GOT3 (cell line): ENCODE results near the gene NUMB.
"Not testable (repeated sequence)": the region's sequence is repeated elsewhere in the genome, so short reads cannot be mapped to it uniquely, and the experiment has no call there.

Experiments
- DNase-seq: peaks from one replicate; lab custom pipeline; 2025; ENCODE audit warnings: mixed read lengths; lab: John Stamatoyannopoulos, UW

NUMB gene

GRCh38 chr14:73422515-73422914 lies 35.8 kb downstream of the NUMB start:
- DNase-seq, result no peak

DNA sequence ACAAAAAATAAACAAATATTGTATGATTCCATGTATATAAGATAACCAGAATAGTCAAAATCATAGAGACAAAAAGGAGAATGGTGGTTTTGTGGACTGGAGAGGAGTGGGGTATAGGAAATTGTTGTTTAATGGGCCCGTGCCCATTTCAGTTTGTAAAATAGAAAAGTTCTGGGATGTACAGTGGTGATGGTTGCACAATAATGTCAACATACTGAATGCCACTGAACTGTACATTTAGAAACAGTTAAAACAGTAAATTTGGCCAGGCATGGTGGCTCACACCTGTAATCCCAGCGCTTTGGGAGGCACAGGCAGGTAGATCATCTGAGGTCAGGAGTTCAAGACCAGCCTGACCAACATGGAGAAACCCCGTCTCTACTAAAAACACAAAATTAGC lies 40.1 kb downstream of the NUMB start:
- no peak for DNase-seq

- not testable (repeated sequence) for DNase-seq
Measured at GRCh38 chr14:73406248-73406647, 52.1 kb downstream of the NUMB start.

GRCh38 chr14:73403181-73403752 lies 55.1 kb downstream of the NUMB start:
- DNase-seq, result no peak

DNA sequence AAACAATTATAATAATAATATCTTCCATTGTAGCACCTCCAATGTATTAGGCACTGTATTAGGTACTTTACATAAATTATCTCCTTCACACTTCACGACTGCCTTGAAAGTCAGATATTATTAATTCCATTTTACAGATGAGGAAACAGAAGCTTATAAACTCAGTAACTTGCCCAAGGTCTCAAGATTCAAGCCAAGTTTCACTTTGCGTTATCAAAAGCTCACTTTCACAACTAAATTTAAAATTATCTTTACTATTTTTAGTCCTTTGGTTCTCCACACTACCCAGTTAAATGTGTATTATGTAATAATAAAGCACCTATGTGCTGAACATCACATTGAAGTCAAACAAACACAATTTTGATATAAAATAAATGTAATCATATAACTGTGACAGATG lies 55.8 kb downstream of the NUMB start:
- no peak for DNase-seq

GRCh38 chr14:73397810-73398209 lies 60.5 kb downstream of the NUMB start:
- DNase-seq, result no peak

DNA sequence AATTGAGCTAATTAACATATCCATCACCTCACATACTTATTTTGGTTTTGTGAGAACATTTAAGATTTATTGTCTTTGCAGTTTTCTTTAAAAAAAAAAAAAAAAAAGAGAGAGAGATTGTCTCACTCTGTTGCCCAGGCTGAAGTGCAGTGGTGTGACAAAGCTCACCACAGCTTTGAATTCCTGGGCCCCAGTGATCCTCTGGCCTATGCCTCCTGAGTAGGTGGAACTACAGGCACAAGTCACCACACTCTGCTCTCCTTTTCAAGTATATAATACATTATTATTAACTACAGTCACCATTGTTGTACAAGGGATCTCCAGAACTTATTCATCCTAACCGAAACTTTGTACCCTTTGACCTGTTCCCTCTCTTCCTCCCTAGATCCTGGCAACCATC lies 64.0 kb downstream of the NUMB start:
- no peak for DNase-seq

DNA sequence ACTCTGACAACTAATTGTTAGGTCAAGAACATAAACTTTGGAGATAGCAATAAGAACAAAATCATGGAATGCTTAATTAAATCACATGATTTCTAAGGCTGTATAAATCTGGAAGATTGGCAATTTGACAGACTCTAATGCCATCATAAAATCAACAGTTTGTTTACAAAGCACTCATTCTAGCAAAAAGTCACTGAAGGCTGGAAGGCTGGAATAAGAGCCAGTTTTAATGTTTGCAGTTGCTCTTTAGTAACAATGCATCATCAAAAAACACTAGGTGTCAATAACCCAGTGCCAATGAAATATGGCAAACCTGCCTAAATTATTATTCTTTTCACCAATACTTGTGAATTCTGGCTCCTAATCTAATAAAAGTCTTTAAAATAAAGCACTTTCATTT lies 65.0 kb downstream of the NUMB start:
- DNase-seq, result no peak

DNA sequence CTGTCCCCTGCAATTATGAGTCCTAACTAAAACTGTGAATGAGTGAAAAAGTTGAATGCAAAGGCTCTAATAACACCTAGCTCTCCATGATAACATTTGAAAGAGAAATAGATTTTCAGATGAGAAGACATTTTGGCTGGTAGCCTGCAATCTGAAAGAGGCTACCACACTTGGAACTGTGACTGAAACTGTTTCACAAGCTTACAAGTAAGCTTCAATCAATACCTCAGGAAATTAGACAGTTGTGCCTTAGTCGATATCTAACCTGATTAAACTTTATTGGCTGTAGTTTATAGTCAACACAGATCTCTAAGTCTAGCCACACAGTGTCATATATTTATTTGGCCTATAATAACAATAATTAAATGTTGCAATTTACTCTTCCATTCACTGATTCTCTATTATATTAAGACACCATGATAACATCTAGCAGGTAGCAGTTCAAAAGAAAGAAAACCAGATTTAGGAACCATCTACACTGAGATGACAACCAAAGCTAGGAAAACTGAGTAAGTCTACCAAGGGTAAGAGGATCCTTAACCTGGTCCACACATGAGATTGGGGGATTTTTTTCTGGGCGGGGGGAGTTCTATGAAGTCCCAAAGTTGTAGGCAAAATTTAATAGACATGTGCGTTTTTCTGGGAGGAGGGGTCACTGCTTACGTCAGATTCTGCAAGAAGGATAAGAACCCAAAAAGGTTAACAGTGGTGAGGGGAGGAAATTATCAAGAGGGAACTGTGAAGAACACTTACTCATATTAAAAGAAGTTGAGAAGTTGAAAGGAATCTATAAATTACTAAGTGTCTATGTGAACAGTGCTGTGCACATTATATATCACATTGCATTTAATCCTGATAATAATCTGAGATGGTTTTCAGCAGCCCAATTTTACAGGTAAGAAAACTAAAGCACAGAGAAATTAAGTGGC lies 65.8 kb downstream of the NUMB start:
- DNase-seq, result no peak

DNA sequence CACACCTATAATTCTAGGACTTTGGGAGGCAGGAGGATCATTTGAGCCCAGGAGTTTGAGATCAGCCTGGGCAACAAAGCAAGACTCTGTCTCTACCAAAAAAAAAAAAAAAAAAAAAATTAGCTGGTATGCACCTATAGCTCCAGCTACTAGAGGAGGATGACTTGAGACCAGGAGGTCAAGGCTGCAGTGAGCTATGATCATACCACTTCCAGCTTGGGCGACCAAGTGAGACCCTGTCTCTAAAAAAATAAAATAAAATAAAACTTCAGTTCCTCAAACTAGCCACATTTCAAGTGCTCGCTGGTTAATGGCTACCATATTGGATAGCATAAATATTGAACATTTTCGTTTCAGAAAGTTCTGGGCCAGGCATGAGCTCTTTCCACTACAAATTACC lies 70.5 kb downstream of the NUMB start:
- not testable (repeated sequence) for DNase-seq

DNA sequence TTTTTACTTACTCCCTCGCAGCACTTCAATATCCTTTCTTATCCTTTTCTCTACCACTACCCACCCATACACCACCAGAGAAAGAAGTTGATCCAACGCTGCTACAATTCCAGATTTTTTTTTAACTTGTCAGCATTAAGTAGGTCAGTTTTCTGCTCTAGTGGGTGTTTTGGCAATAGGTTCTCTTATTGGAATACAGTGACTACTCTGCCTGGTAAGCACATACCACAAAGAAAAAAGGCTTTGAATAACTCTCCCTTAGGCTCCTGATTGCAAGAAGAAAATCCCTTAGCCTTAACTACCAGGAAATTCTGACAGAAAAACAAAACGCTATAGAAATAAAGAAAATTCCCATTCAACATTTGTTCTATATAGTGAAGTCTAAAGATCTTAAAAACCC lies 72.0 kb downstream of the NUMB start:
- DNase-seq, result no peak

GRCh38 chr14:73385021-73385420 lies 73.3 kb downstream of the NUMB start:
- not testable (repeated sequence) for DNase-seq

DNA sequence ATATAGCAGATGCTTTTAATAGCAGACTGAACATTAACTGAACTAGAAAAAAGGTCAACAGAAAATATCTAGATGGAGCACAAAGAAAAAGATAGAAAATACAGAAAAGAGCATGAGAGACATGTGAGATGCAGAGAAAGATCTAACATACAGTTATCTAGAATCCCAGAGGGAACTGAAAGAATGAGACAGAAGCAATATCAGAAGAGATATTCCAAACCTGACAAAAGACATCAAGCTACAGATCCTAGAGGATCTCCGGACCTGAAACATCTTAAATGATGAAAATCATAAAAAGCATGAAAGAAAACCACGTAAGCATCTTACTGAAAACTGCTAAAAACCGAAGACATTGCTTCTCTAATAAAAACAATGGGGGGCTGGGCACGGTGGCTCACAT lies 75.0 kb downstream of the NUMB start:
- DNase-seq, result no peak

- DNase-seq, result no peak
Measured at GRCh38 chr14:73381380-73382013, 76.8 kb downstream of the NUMB start.

GRCh38 chr14:73376585-73376984 lies 81.8 kb downstream of the NUMB start:
- no peak for DNase-seq

- DNase-seq, result no peak
Measured at GRCh38 chr14:73375861-73376260, 82.5 kb downstream of the NUMB start.

- no peak for DNase-seq
Measured at GRCh38 chr14:73374218-73374617, 84.1 kb downstream of the NUMB start.

DNA sequence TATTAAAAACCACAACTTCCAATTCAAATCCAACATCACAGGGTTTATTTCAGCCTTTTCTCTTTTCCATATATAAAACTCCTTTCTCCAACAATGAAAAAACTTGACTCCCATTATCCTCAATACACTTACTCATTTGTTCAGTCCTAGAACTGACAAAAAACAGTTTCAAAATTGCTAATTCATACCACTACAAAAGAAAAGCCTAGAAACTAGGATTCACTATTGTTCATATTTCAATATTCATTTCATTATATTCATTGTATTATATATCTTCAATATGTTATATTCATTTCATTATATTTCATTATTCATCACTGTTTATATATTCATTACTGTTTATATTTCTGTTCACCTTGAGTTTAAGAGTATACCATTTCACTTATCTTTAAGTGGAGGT lies 85.8 kb downstream of the NUMB start:
- no peak for DNase-seq

DNA sequence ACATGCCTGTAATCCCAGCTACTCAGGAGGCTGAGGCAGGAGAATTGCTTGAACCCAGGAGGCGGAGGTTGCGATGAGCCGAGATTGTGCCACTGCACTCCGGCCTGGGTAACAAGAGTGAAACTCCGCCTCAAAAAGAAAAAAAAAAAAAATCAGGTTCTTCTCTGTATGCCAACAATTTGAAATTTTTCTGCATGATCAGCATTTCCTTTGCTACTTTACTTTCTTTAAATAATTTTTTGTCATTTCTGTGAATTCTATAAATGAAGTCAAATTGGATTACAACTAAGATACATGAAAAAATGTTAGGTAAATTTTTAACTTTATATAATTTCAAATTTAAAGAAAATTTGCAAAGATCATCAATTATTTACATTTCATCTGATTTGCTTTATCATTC lies 87.8 kb downstream of the NUMB start:
- no peak for DNase-seq

DNA sequence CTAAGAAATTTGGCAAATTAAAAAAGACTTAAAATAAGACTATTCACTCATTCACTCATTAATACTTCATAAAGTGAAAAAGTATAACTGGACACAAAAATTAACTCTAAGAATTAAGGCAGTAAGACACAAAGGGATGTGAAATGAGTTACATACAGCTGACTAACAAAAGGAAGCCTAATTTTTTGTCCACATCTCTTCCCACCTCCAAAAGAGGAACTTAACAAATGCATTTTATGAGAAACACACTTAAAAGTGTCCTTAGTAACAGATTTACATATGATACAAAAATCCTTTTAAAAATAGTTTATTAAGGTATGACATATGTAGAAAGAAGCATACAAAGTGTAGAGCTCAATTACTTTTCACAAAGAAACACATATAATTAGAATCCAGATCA lies 88.9 kb downstream of the NUMB start:
- no peak for DNase-seq

- no peak for DNase-seq
Measured at GRCh38 chr14:73368616-73369015, 89.7 kb downstream of the NUMB start.

GRCh38 chr14:73365727-73366126 lies 92.6 kb downstream of the NUMB start:
- DNase-seq, result no peak

GRCh38 chr14:73364559-73364958 lies 93.8 kb downstream of the NUMB start:
- DNase-seq, result no peak
